GM12878 (cell line): ENCODE results near the gene ARAP3.

Experiments
- CEBPB ChIP-seq, 2 experiments: fragments of 150-350 bp in 1 of 2; IDR thresholded peaks; 2 replicates each; pipeline ENCODE4 v1.6.1; 2012 to 2014; ENCODE audit warnings: low read depth in 2 of 2, low read length in 2 of 2, borderline replicate concordance in 1 of 2, inconsistent platforms in 1 of 2
- CEBPZ ChIP-seq: fragments of 150-350 bp; IDR thresholded peaks from 2 replicates; pipeline ENCODE4 v1.6.1; 2016; ENCODE audit warnings: low read depth, low read length
- CTCF ChIP-seq, 3 experiments: IDR thresholded peaks in 2 of 3; conservative IDR thresholded peaks in 1 of 3; 2 replicates each; pipeline ENCODE4 v1.5.1; 2011; ENCODE audit warnings: low read depth in 3 of 3, low read length in 3 of 3, mild to moderate bottlenecking in 3 of 3, control low read depth in 2 of 3, moderate library complexity in 2 of 3, inconsistent platforms in 1 of 3, mixed read lengths in 1 of 3; ENCODE audit not compliant: control insufficient read depth in 2 of 3, insufficient read depth in 1 of 3; ENCODE audit errors: extremely low read depth in 1 of 3
- EP300 ChIP-seq, 2 experiments: fragments of 150-350 bp in 1 of 2; IDR thresholded peaks; 2 replicates each; pipeline ENCODE4 v1.6.1; 2011 to 2012; ENCODE audit warnings: low read depth in 2 of 2, low read length in 2 of 2, borderline replicate concordance in 1 of 2, improper control_type of control experiment in 1 of 2, inconsistent platforms in 1 of 2; ENCODE audit not compliant: control insufficient read depth in 1 of 2
- FOXM1 ChIP-seq: IDR thresholded peaks from 2 replicates; pipeline ENCODE4 v1.6.1; 2012; ENCODE audit warnings: low read depth, mild to moderate bottlenecking, inconsistent platforms, low read length, moderate library complexity
- MEF2B ChIP-seq: fragments of 450-650 bp; IDR thresholded peaks from 2 replicates; pipeline ENCODE4 v1.6.1; 2018; ENCODE audit warnings: mild to moderate bottlenecking, moderate library complexity; ENCODE audit not compliant: partially characterized antibody, poor library complexity, severe bottlenecking
- MXI1 ChIP-seq: fragments of 150-350 bp; IDR thresholded peaks from 2 replicates; pipeline ENCODE4 v1.6.1; 2011; ENCODE audit warnings: low read depth, mild to moderate bottlenecking, inconsistent platforms, low read length, improper control_type of control experiment
- PAX8 ChIP-seq: fragments of 450-650 bp; IDR thresholded peaks from 2 replicates; pipeline ENCODE4 v1.6.1; 2017; ENCODE audit warnings: mild to moderate bottlenecking, moderate library complexity
- POLR2AphosphoS2 ChIP-seq: IDR thresholded peaks from 2 replicates; pipeline ENCODE4 v1.6.1; 2011; ENCODE audit warnings: low read depth, mild to moderate bottlenecking, low read length, improper control_type of control experiment, moderate library complexity
- POLR2AphosphoS5 ChIP-seq: IDR thresholded peaks from 2 replicates; pipeline ENCODE4 v1.6.1; 2011; ENCODE audit warnings: mild to moderate bottlenecking, low read length, inconsistent platforms
- STAT3 ChIP-seq: IDR thresholded peaks from 2 replicates; pipeline ENCODE4 v1.6.1; 2011; ENCODE audit warnings: low read depth, low read length, improper control_type of control experiment

GRCh38 chr5:141662028-141662427, 20.0 kb downstream of the ARAP3 start:
- no peak for TF ChIP-seq CTCF (IDR thresholded peaks at IDR 0.05 in 2 of 3, conservative IDR thresholded peaks at IDR 0.05 in 1 of 3; ENCODE audit: control insufficient read depth in 2 of 3, extremely low read depth in 1 of 3, insufficient read depth in 1 of 3, low read depth in 3 of 3, low read length in 3 of 3)
- TF ChIP-seq FOXM1, result no peak
- no peak for TF ChIP-seq POLR2AphosphoS5
- TF ChIP-seq CEBPB (IDR thresholded peaks at IDR 0.05; ENCODE audit: borderline replicate concordance in 1 of 2, low read depth in 2 of 2, low read length in 2 of 2), result no peak
- TF ChIP-seq PAX8, result no peak
- TF ChIP-seq MEF2B, result no peak
- TF ChIP-seq EP300 (IDR thresholded peaks at IDR 0.05; ENCODE audit: borderline replicate concordance in 1 of 2, control insufficient read depth in 1 of 2, low read depth in 2 of 2, low read length in 2 of 2), result no peak
- TF ChIP-seq POLR2AphosphoS2, result no peak
- no peak for TF ChIP-seq STAT3
- TF ChIP-seq MXI1, result no peak
- TF ChIP-seq CEBPZ, result no peak
